Stomach (tissue), 4 donors: ENCODE measurements around the gene SHD.

Experiments
- EP300 ChIP-seq: sonication (generic); formaldehyde crosslinking; IDR thresholded peaks from one replicate; pipeline ENCODE4 v1.6.1; 2017; ENCODE audit warnings: antibody characterized with exemption
- POLR2A ChIP-seq, 4 donors: fragments of 450-650 bp; IDR thresholded peaks; one replicate each; pipeline ENCODE4 v1.6.1; 2016; ENCODE audit warnings: antibody characterized with exemption in 4 of 4, control low read depth in 2 of 4, mild to moderate bottlenecking in 1 of 4, moderate library complexity in 1 of 4
- TF ChIP-seq, protein P1 (sequence below), 7 experiments: fragments of 450-650 bp in 4 of 7; fragments of 200-600 bp in 3 of 7; sonication (generic) in 3 of 7; IDR thresholded peaks; one replicate each; pipeline ENCODE4 v1.5.1; 2016 to 2019; ENCODE audit warnings: antibody characterized with exemption in 7 of 7, control low read depth in 2 of 7, mild to moderate bottlenecking in 1 of 7

DNA sequence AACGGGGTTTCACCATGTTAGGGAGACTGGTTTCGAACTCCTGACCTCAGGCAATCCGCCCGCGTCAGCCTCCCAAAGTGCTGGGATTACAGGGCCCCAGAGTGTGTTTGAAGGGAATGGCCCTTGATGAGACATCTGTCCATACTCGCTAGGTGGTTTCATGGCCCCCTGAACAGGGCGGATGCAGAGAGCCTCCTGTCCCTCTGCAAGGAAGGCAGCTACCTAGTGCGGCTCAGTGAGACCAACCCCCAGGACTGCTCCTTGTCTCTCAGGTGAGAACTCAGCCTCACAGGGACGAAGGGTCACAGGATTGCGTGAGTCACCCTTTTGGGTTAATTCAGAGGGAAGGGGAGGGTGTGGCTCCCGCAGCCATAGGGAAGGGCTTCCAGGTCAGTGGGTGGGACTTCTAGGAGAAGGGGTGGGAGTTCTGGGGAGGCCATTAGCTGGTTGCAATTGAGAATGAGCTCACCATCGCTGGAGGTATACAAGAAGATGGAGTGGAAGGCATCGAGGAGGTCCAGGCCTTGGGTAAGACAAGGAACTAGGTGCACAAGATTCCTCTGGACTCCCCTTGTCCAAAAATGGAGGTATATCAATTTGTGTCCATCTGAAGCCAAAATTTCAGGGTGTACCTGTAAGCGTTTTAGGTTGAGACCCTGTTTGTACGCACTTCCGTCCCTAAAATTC, 9.2 kb downstream of the SHD start:
- TF ChIP-seq, protein P1, sequence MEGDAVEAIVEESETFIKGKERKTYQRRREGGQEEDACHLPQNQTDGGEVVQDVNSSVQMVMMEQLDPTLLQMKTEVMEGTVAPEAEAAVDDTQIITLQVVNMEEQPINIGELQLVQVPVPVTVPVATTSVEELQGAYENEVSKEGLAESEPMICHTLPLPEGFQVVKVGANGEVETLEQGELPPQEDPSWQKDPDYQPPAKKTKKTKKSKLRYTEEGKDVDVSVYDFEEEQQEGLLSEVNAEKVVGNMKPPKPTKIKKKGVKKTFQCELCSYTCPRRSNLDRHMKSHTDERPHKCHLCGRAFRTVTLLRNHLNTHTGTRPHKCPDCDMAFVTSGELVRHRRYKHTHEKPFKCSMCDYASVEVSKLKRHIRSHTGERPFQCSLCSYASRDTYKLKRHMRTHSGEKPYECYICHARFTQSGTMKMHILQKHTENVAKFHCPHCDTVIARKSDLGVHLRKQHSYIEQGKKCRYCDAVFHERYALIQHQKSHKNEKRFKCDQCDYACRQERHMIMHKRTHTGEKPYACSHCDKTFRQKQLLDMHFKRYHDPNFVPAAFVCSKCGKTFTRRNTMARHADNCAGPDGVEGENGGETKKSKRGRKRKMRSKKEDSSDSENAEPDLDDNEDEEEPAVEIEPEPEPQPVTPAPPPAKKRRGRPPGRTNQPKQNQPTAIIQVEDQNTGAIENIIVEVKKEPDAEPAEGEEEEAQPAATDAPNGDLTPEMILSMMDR (IDR thresholded peaks at IDR 0.05) = no peak
- no peak for TF ChIP-seq POLR2A (IDR thresholded peaks at IDR 0.05)
- TF ChIP-seq EP300 = no peak
